Activated naive CD8-positive, alpha-beta T cell (primary cell): ENCODE results near the gene LARP4B.

ENCODE experiments used
- H3K27ac Mint-ChIP-seq: one replicate; pipeline ENCODE4 v1.8.0; 2021; ENCODE audit warnings: mixed read lengths
- H3K27me3 Mint-ChIP-seq: one replicate; pipeline ENCODE4 v1.8.0; 2021; ENCODE audit warnings: mixed read lengths
- H3K36me3 Mint-ChIP-seq: one replicate; pipeline ENCODE4 v1.8.0; 2021; ENCODE audit warnings: mixed read lengths
- H3K4me1 Mint-ChIP-seq: one replicate; pipeline ENCODE4 v1.8.0; 2021; ENCODE audit warnings: low read depth, mixed read lengths
- H3K4me3 Mint-ChIP-seq: one replicate; pipeline ENCODE4 v1.8.0; 2021; ENCODE audit warnings: mild to moderate bottlenecking, mixed read lengths
- H3K9me3 Mint-ChIP-seq: one replicate; pipeline ENCODE4 v1.8.0; 2021; ENCODE audit warnings: low read depth, mixed read lengths

Gene LARP4B

GRCh38 chr10:923844-924523 lies 7.5 kb downstream of the LARP4B start:
- Mint-ChIP-seq H3K4me3 (peak overlapping the region; percentile 51), H3K27ac (peak overlapping the region; percentile 19), H3K27me3 (no peaks in the 10 kb centered on the region), H3K36me3 (peaks cover 4% of the 10 kb centered on the region), H3K4me1 (peaks cover 70% of the 10 kb centered on the region), H3K9me3 (no peaks in the 10 kb centered on the region)

GRCh38 chr10:921471-922414 lies 9.8 kb downstream of the LARP4B start:
- peak overlapping the region; percentile 34 for H3K27ac Mint-ChIP-seq
- no peaks in the 10 kb centered on the region for H3K27me3 Mint-ChIP-seq
- no peak overlapping the region for H3K4me3 Mint-ChIP-seq
- no peaks in the 10 kb centered on the region for H3K9me3 Mint-ChIP-seq
- H3K4me1 Mint-ChIP-seq, result peaks cover 57% of the 10 kb centered on the region
- H3K36me3 Mint-ChIP-seq, result peaks cover 4% of the 10 kb centered on the region

- Mint-ChIP-seq H3K36me3 (peaks cover 4% of the 10 kb centered on the region), H3K27ac (no peak overlapping the region), H3K9me3 (no peaks in the 10 kb centered on the region), H3K4me3 (no peak overlapping the region), H3K4me1 (peaks cover 50% of the 10 kb centered on the region), H3K27me3 (no peaks in the 10 kb centered on the region)
These were observed 11.1 kb downstream of the LARP4B start for GRCh38 chr10:920450-920849.

GRCh38 chr10:919481-919880 lies 12.0 kb downstream of the LARP4B start:
- no peaks in the 10 kb centered on the region for H3K9me3 Mint-ChIP-seq
- H3K4me1 Mint-ChIP-seq, result peaks cover 42% of the 10 kb centered on the region
- no peak overlapping the region for H3K4me3 Mint-ChIP-seq
- H3K27ac Mint-ChIP-seq, result no peak overlapping the region
- peaks cover 2% of the 10 kb centered on the region for H3K36me3 Mint-ChIP-seq
- H3K27me3 Mint-ChIP-seq, result no peaks in the 10 kb centered on the region

DNA sequence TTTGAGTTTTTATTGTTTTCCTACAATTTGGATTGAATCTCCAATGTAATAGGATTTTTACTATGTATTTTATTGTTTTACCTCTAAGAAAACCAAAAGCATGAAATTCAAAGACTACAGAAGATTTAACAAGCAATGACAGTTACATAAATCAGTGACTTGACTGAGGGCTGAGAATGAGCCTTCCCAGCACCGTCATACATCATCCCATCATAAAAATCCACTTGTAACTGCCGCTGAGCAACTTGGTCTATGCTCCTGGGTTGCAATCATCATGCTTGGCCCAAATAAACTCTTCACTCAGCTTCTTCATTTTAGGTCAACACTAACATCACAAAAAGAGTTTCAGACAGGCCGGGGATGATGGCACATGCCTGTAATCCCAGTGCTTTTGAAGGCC lies 13.5 kb downstream of the LARP4B start:
- no peak overlapping the region for H3K4me3 Mint-ChIP-seq
- H3K27ac Mint-ChIP-seq, result no peak overlapping the region
- no peaks in the 10 kb centered on the region for H3K36me3 Mint-ChIP-seq
- no peaks in the 10 kb centered on the region for H3K9me3 Mint-ChIP-seq
- H3K27me3 Mint-ChIP-seq, result no peaks in the 10 kb centered on the region
- H3K4me1 Mint-ChIP-seq, result peaks cover 37% of the 10 kb centered on the region

- H3K4me3 Mint-ChIP-seq, result no peak overlapping the region
- H3K4me1 Mint-ChIP-seq, result peaks cover 36% of the 10 kb centered on the region
- no peaks in the 10 kb centered on the region for H3K27me3 Mint-ChIP-seq
- no peaks in the 10 kb centered on the region for H3K9me3 Mint-ChIP-seq
- no peaks in the 10 kb centered on the region for H3K36me3 Mint-ChIP-seq
- H3K27ac Mint-ChIP-seq, result no peak overlapping the region
These were observed 14.1 kb downstream of the LARP4B start for GRCh38 chr10:917416-917720.

DNA sequence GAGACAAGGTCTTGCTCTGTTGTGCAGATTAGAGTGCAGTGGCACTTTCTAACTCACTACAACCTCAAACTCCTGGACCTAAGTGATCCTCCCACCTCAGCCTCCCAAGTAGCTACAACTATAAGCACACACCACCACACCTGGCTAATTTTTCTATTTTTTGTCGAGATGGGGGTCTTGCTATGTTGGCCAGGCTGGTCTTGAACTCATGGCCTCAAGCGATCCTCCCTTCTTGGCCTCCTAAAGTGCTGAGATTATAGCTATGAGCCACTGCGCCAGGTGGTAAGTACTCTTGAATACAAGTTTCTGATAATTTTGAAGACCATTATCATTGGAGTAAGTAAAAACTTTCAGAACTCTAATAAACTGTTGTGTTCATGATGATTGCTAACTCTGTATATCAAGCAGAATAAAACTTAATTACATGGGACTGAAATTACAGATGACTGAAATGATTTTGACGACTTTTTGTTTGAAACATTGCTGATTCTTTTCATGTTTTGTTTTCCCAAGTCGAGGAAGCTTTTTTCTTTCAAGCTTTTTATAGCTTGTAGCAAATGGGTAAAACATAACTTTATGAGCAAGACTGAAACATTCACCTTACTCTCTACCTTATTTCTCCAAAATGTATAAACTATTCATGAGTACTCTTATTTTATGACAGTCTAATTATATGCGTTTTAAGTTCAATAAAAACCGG lies 14.6 kb downstream of the LARP4B start:
- H3K4me1 Mint-ChIP-seq, result peaks cover 32% of the 10 kb centered on the region

GRCh38 chr10:909831-910230 lies 21.7 kb downstream of the LARP4B start:
- H3K36me3 Mint-ChIP-seq, result no peaks in the 10 kb centered on the region
- H3K27ac Mint-ChIP-seq, result no peak overlapping the region
- no peaks in the 10 kb centered on the region for H3K27me3 Mint-ChIP-seq
- peaks cover 22% of the 10 kb centered on the region for H3K4me1 Mint-ChIP-seq
- no peaks in the 10 kb centered on the region for H3K9me3 Mint-ChIP-seq
- H3K4me3 Mint-ChIP-seq, result no peak overlapping the region

More for the DNA sequence above, 14.6 kb downstream of the LARP4B start:
- Mint-ChIP-seq H3K9me3 (no peaks in the 10 kb centered on the region), H3K4me3 (no peak overlapping the region), H3K36me3 (no peaks in the 10 kb centered on the region), H3K27ac (no peak overlapping the region), H3K27me3 (no peaks in the 10 kb centered on the region)

- H3K4me3 Mint-ChIP-seq, result no peak overlapping the region
These were observed 25.5 kb downstream of the LARP4B start for GRCh38 chr10:905972-906371.

DNA sequence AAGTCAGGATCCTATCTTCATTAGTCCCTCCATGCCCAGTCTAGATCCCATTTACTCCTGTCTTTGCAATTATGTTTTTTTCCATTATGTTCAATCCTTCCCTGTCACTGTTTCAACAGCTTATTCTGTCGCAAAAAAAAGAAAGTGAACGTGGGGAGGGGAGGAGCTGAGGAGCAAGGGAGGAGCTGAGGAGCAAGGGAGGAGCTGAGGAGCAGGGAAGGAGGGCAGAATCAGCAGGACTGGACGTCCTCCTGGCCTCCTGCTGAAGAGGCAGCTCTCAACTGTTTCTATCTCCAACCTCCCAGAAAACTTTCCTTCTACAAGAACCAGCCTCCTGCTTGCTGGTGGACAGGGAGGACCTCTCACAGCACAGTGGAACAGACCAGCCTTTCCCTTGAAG lies 26.0 kb downstream of the LARP4B start:
- Mint-ChIP-seq H3K4me1 (peaks cover 38% of the 10 kb centered on the region), H3K27ac (no peak overlapping the region), H3K9me3 (no peaks in the 10 kb centered on the region), H3K36me3 (peaks cover 3% of the 10 kb centered on the region), H3K27me3 (no peaks in the 10 kb centered on the region), H3K4me3 (no peak overlapping the region)

More at GRCh38 chr10:905972-906371, 25.5 kb downstream of the LARP4B start:
- peaks cover 3% of the 10 kb centered on the region for H3K36me3 Mint-ChIP-seq
- H3K27ac Mint-ChIP-seq, result no peak overlapping the region
- peaks cover 38% of the 10 kb centered on the region for H3K4me1 Mint-ChIP-seq
- no peaks in the 10 kb centered on the region for H3K9me3 Mint-ChIP-seq
- H3K27me3 Mint-ChIP-seq, result no peaks in the 10 kb centered on the region

DNA sequence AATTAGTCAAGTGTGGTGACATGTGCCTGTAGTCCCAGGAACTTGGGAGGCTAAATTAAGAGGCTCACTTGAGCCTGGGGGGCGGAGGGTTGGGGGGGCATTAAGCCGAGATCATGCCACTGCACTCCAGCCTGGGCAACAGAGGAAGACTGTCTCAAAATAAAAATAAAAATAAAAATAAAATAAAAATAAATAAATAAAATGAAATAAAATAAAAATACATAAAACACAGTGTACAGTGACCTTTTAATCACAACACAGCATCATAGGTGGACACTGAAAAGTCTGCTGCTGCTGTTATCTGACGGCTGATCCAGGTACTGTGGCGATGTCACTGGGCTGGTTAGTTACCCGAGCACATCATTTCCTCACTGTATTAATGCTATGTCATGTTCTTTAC lies 27.1 kb downstream of the LARP4B start:
- no peak overlapping the region for H3K27ac Mint-ChIP-seq
- H3K4me3 Mint-ChIP-seq, result no peak overlapping the region
- no peaks in the 10 kb centered on the region for H3K9me3 Mint-ChIP-seq
- peaks cover 40% of the 10 kb centered on the region for H3K4me1 Mint-ChIP-seq
- H3K27me3 Mint-ChIP-seq, result no peaks in the 10 kb centered on the region
- H3K36me3 Mint-ChIP-seq, result peaks cover 3% of the 10 kb centered on the region

GRCh38 chr10:898141-898540 lies 33.4 kb downstream of the LARP4B start:
- H3K4me3 Mint-ChIP-seq, result no peak overlapping the region
- H3K36me3 Mint-ChIP-seq, result peaks cover 6% of the 10 kb centered on the region
- H3K9me3 Mint-ChIP-seq, result no peaks in the 10 kb centered on the region
- no peak overlapping the region for H3K27ac Mint-ChIP-seq
- H3K27me3 Mint-ChIP-seq, result no peaks in the 10 kb centered on the region
- peaks cover 63% of the 10 kb centered on the region for H3K4me1 Mint-ChIP-seq

DNA sequence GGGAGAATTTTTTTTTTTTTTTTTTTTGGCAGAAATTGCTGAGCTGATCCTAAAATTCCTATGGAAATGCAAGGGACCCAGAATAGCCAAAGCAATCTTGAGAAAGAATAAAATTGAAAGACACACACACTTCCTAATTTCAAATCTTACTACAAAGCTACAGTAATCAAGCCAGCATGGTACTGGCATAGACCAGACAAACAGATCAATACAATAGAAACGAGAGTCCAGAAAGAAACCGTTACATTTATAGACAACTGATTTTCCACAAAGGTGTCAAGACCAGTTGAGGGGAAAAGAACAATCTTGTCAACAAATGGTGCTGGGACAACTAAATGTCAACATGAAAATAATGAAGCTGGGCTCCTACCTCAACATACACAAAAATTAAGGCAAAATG lies 34.5 kb downstream of the LARP4B start:
- H3K27me3 Mint-ChIP-seq, result no peaks in the 10 kb centered on the region

GRCh38 chr10:895324-895723 lies 36.2 kb downstream of the LARP4B start:
- peaks cover 60% of the 10 kb centered on the region for H3K4me1 Mint-ChIP-seq
- no peaks in the 10 kb centered on the region for H3K27me3 Mint-ChIP-seq
- no peaks in the 10 kb centered on the region for H3K9me3 Mint-ChIP-seq
- H3K4me3 Mint-ChIP-seq, result no peak overlapping the region
- no peak overlapping the region for H3K27ac Mint-ChIP-seq
- peaks cover 3% of the 10 kb centered on the region for H3K36me3 Mint-ChIP-seq

More for the DNA sequence above, 34.5 kb downstream of the LARP4B start:
- Mint-ChIP-seq H3K4me1 (peaks cover 62% of the 10 kb centered on the region), H3K9me3 (no peaks in the 10 kb centered on the region), H3K27ac (no peak overlapping the region), H3K4me3 (no peak overlapping the region), H3K36me3 (peaks cover 6% of the 10 kb centered on the region)

GRCh38 chr10:878895-879294 lies 52.6 kb downstream of the LARP4B start:
- H3K27ac Mint-ChIP-seq, result no peak overlapping the region
- no peaks in the 10 kb centered on the region for H3K9me3 Mint-ChIP-seq
- H3K36me3 Mint-ChIP-seq, result peaks cover 6% of the 10 kb centered on the region

More at GRCh38 chr10:878895-879294, 52.6 kb downstream of the LARP4B start:
- Mint-ChIP-seq H3K4me3 (no peak overlapping the region), H3K27me3 (no peaks in the 10 kb centered on the region), H3K4me1 (peaks cover 1% of the 10 kb centered on the region)
